Suprapubic skin (tissue), 3 donors: ENCODE data around the gene TBC1D5.

Experiments used
- POLR2A ChIP-seq, 2 donors: fragments of 450-650 bp; IDR thresholded peaks; one replicate each; pipeline ENCODE4 v1.6.1; 2017; ENCODE audit warnings: antibody characterized with exemption in 2 of 2, mild to moderate bottlenecking in 2 of 2, moderate library complexity in 2 of 2
- TF ChIP-seq, protein P1 (sequence below), 2 donors: fragments of 200-600 bp in 1 of 2; fragments of 450-650 bp in 1 of 2; sonication (generic) in 1 of 2; IDR thresholded peaks; one replicate each; pipeline ENCODE4 v1.5.1; 2016 to 2019; ENCODE audit warnings: antibody characterized with exemption in 2 of 2, mild to moderate bottlenecking in 1 of 2, moderate library complexity in 1 of 2

DNA sequence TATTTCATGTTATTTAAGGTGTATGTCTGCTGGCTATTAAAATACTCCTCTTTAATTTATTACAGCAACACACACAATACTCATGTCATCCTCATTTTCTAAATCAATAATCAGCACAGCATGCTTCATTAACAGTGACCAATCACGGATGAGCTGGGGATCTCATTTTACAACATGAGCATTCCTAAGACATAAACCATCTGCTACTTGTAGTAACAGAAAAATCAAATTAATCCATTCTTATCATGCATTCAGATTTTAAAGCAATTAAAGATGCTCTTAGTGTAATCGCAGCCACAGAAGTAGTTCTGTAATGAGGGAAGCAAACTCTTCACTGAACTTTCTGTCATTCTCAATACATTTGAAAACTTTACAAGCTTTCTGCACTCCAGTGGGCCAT, 191.1 kb downstream of the TBC1D5 start:
- no peak for TF ChIP-seq POLR2A (IDR thresholded peaks at IDR 0.05)
- TF ChIP-seq, protein P1, sequence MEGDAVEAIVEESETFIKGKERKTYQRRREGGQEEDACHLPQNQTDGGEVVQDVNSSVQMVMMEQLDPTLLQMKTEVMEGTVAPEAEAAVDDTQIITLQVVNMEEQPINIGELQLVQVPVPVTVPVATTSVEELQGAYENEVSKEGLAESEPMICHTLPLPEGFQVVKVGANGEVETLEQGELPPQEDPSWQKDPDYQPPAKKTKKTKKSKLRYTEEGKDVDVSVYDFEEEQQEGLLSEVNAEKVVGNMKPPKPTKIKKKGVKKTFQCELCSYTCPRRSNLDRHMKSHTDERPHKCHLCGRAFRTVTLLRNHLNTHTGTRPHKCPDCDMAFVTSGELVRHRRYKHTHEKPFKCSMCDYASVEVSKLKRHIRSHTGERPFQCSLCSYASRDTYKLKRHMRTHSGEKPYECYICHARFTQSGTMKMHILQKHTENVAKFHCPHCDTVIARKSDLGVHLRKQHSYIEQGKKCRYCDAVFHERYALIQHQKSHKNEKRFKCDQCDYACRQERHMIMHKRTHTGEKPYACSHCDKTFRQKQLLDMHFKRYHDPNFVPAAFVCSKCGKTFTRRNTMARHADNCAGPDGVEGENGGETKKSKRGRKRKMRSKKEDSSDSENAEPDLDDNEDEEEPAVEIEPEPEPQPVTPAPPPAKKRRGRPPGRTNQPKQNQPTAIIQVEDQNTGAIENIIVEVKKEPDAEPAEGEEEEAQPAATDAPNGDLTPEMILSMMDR (IDR thresholded peaks at IDR 0.05) = no peak
